Astrocyte (in vitro differentiated cells and primary cell): Measurements from ENCODE around the gene P3H1. TPM values are rescaled to one million over a fixed set of nuclear protein-coding genes. Genes with fewer than 3 reads are reported as not detected.
"Not testable (repeated sequence)": the region's sequence is repeated elsewhere in the genome, so short reads cannot be mapped to it uniquely, and the experiment has no call there.

Experiments
- DNase-seq: peaks from one replicate; pipeline ENCODE4 v3.0.0-alpha.2; 2010; ENCODE audit warnings: low read depth
- FAIRE-seq: peaks from 2 replicates; lab custom pipeline; 2011; peaks lifted over from hg19 to GRCh38; lab: Jason Lieb, UNC
- H2AFZ ChIP-seq: 2 replicates; pipeline ENCODE4 v1.6.0; 2012; ENCODE audit warnings: low read depth, low read length, inconsistent platforms
- H3K27ac ChIP-seq: 2 replicates; pipeline ENCODE4 v1.5.1; 2011; ENCODE audit warnings: low read depth, low read length, inconsistent platforms
- H3K27me3 ChIP-seq: 2 replicates; pipeline ENCODE4 v1.6.0; 2011; ENCODE audit warnings: low read length, inconsistent platforms; ENCODE audit not compliant: insufficient read depth
- H3K36me3 ChIP-seq: 2 replicates; pipeline ENCODE4 v1.5.1; 2011; ENCODE audit warnings: low read length, inconsistent platforms; ENCODE audit not compliant: insufficient read depth
- H3K4me1 ChIP-seq: 2 replicates; pipeline ENCODE4 v1.5.1; 2011; ENCODE audit warnings: low read length, inconsistent platforms; ENCODE audit not compliant: insufficient read depth
- H3K4me2 ChIP-seq: 2 replicates; pipeline ENCODE4 v1.6.0; 2012; ENCODE audit warnings: low read length, inconsistent platforms
- H3K4me3 ChIP-seq: 2 replicates; pipeline ENCODE4 v1.5.1; 2011; ENCODE audit warnings: low read depth, mild to moderate bottlenecking, low read length, inconsistent platforms; ENCODE audit not compliant: insufficient read depth
- H3K79me2 ChIP-seq: 2 replicates; pipeline ENCODE4 v1.6.0; 2012; ENCODE audit warnings: mild to moderate bottlenecking, low read length, inconsistent platforms; ENCODE audit not compliant: insufficient read depth
- H3K9ac ChIP-seq: 2 replicates; pipeline ENCODE4 v1.6.0; 2012; ENCODE audit warnings: mild to moderate bottlenecking, low read length, inconsistent platforms
- H3K9me3 ChIP-seq: 2 replicates; pipeline ENCODE4 v1.5.1; 2012; ENCODE audit warnings: low read depth, mild to moderate bottlenecking, low read length, inconsistent platforms; ENCODE audit not compliant: insufficient read depth
- H4K20me1 ChIP-seq: 2 replicates; pipeline ENCODE4 v1.6.0; 2012; ENCODE audit warnings: low read length, inconsistent platforms; ENCODE audit not compliant: insufficient read depth
- H3K27ac Mint-ChIP-seq: one replicate; pipeline ENCODE4 v1.8.0; 2021; ENCODE audit warnings: mild to moderate bottlenecking, mixed read lengths; ENCODE audit not compliant: unreplicated experiment
- H3K27me3 Mint-ChIP-seq: one replicate; pipeline ENCODE4 v1.8.0; 2021; ENCODE audit warnings: low read depth, mixed read lengths; ENCODE audit not compliant: unreplicated experiment
- H3K36me3 Mint-ChIP-seq: one replicate; pipeline ENCODE4 v1.8.0; 2021; ENCODE audit warnings: low read depth, mixed read lengths; ENCODE audit not compliant: unreplicated experiment
- H3K4me1 Mint-ChIP-seq: one replicate; pipeline ENCODE4 v1.8.0; 2021; ENCODE audit warnings: low read depth, mixed read lengths; ENCODE audit not compliant: unreplicated experiment
- H3K4me3 Mint-ChIP-seq: one replicate; pipeline ENCODE4 v1.8.0; 2021; ENCODE audit warnings: mild to moderate bottlenecking, moderate library complexity, mixed read lengths; ENCODE audit not compliant: unreplicated experiment
- H3K9me3 Mint-ChIP-seq: one replicate; pipeline ENCODE4 v1.8.0; 2021; ENCODE audit warnings: mild to moderate bottlenecking, mixed read lengths; ENCODE audit not compliant: unreplicated experiment
- CTCF ChIP-seq: IDR thresholded peaks from 2 replicates; pipeline ENCODE4 v1.5.1; 2011; ENCODE audit warnings: low read depth, mild to moderate bottlenecking, inconsistent platforms, low read length, moderate library complexity; ENCODE audit not compliant: insufficient read depth
- EZH2 ChIP-seq: IDR thresholded peaks from 2 replicates; pipeline ENCODE4 v1.6.1; 2012; ENCODE audit warnings: mild to moderate bottlenecking, low read length, inconsistent platforms; ENCODE audit not compliant: insufficient read depth
- total RNA-seq: library from RNA; stranded (reverse); gene quantifications from 2 replicates; pipeline ENCODE4 v1.2.1, GENCODE V29; 2021

The P3H1 gene
- total RNA-seq, 1 donor from 2014 or later: 277 TPM

GRCh38 chr1:42752284-42752683, 14.5 kb downstream of the P3H1 start:
- H3K9me3 ChIP-seq: no peaks in the 10 kb centered on the region
- Mint-ChIP-seq H3K36me3 (peaks cover 68% of the 10 kb centered on the region), H3K9me3 (peaks cover 2% of the 10 kb centered on the region), H3K4me3 (no peak overlapping the region), H3K4me1 (peaks cover 5% of the 10 kb centered on the region), H3K27me3 (no peaks in the 10 kb centered on the region), H3K27ac (no peak overlapping the region)
- H2AFZ ChIP-seq: no peak overlapping the region
- no peaks in the 10 kb centered on the region for H3K27me3 ChIP-seq
- H3K27ac ChIP-seq: no peak overlapping the region
- no peaks in the 10 kb centered on the region for H3K4me1 ChIP-seq
- H3K36me3 ChIP-seq: peaks cover 69% of the 10 kb centered on the region
- no peak for FAIRE-seq
- no peak overlapping the region for H3K4me2 ChIP-seq
- no peaks in the 10 kb centered on the region for H3K79me2 ChIP-seq
- peaks cover 84% of the 10 kb centered on the region for H4K20me1 ChIP-seq
- no peak for DNase-seq
- H3K9ac ChIP-seq: no peak overlapping the region
- H3K4me3 ChIP-seq: no peak overlapping the region
- TF ChIP-seq EZH2: no peak
- TF ChIP-seq CTCF: no peak

GRCh38 chr1:42751511-42752070, 15.2 kb downstream of the P3H1 start:
- FAIRE-seq: peak; percentile 26
- peaks cover 84% of the 10 kb centered on the region for H4K20me1 ChIP-seq

GRCh38 chr1:42750041-42750440, 16.8 kb downstream of the P3H1 start:
- Histone ChIP-seq H4K20me1 (peaks cover 84% of the 10 kb centered on the region), H3K4me1 (no peaks in the 10 kb centered on the region), H3K4me2 (no peak overlapping the region), H3K27me3 (no peaks in the 10 kb centered on the region), H3K9ac (no peak overlapping the region), H3K79me2 (no peaks in the 10 kb centered on the region), H3K9me3 (no peaks in the 10 kb centered on the region), H3K4me3 (no peak overlapping the region), H2AFZ (no peak overlapping the region), H3K36me3 (peaks cover 53% of the 10 kb centered on the region), H3K27ac (no peak overlapping the region)
- peaks cover 4% of the 10 kb centered on the region for H3K9me3 Mint-ChIP-seq
- FAIRE-seq (no peak), DNase-seq (no peak)
- H3K36me3 Mint-ChIP-seq: peaks cover 64% of the 10 kb centered on the region
- TF ChIP-seq EZH2 (no peak), CTCF (no peak)
- peaks cover 2% of the 10 kb centered on the region for H3K4me1 Mint-ChIP-seq
- H3K4me3 Mint-ChIP-seq: no peak overlapping the region
- H3K27ac Mint-ChIP-seq: no peak overlapping the region
- H3K27me3 Mint-ChIP-seq: no peaks in the 10 kb centered on the region

More at GRCh38 chr1:42751511-42752070, 15.2 kb downstream of the P3H1 start:
- H3K27me3 Mint-ChIP-seq, H3K9ac ChIP-seq, H3K27ac ChIP-seq, H3K9me3 ChIP-seq, H3K27ac Mint-ChIP-seq, H2AFZ ChIP-seq, H3K4me1 ChIP-seq, H3K4me2 ChIP-seq, DNase-seq, H3K4me3 Mint-ChIP-seq, H3K4me1 Mint-ChIP-seq, H3K4me3 ChIP-seq, H3K9me3 Mint-ChIP-seq, H3K27me3 ChIP-seq, H3K79me2 ChIP-seq: not testable (repeated sequence)
- H3K36me3 ChIP-seq: peaks cover 68% of the 10 kb centered on the region
- peaks cover 69% of the 10 kb centered on the region for H3K36me3 Mint-ChIP-seq
